HEK293 (cell line): ENCODE measurements around the gene GGA1.

Experiments used
- CTCF ChIA-PET: fragments of 350-600 bp; formaldehyde crosslinking; extraction: SDS; loops from one replicate; lab custom pipeline; 2021; ENCODE audit warnings: antibody characterized with exemption; lab: Yijun Ruan, JAX
- POLR2A ChIA-PET: fragments of 300-600 bp; formaldehyde crosslinking; extraction: SDS; loops from one replicate; lab custom pipeline; 2020; ENCODE audit warnings: antibody characterized with exemption, inconsistent platforms; lab: Yijun Ruan, JAX
- H3K27ac ChIP-seq: fragments of 200-500 bp; sonication (Bioruptor generic); 2 replicates; pipeline ENCODE4 v1.5.1; 2014; ENCODE audit warnings: low read depth, low read length, control low read depth, inconsistent platforms; ENCODE audit errors: extremely low read depth
- H3K36me3 ChIP-seq, 2 experiments: fragments of 200-500 bp in 1 of 2; sonication (Bioruptor generic) in 1 of 2; 1 replicate in 1 of 2; 2 replicates in 1 of 2; pipeline ENCODE4 v1.5.1; 2014 to 2017; ENCODE audit warnings: inconsistent platforms in 2 of 2, low read length in 2 of 2; ENCODE audit not compliant: control insufficient read depth in 2 of 2, insufficient read depth in 1 of 2
- H3K4me1 ChIP-seq: fragments of 200-500 bp; sonication (Bioruptor generic); 2 replicates; pipeline ENCODE4 v1.5.1; 2014; ENCODE audit warnings: mild to moderate bottlenecking, low read length, inconsistent platforms; ENCODE audit not compliant: control insufficient read depth, insufficient read depth
- H3K4me3 ChIP-seq: 2 replicates; pipeline ENCODE4 v1.5.1; 2011; ENCODE audit warnings: low read depth, mild to moderate bottlenecking, control low read depth, low read length, moderate library complexity
- H3K9me3 ChIP-seq: fragments of 200-500 bp; sonication (Bioruptor generic); 2 replicates; pipeline ENCODE4 v1.5.1; 2014; ENCODE audit warnings: low read depth, low read length, inconsistent platforms; ENCODE audit not compliant: control insufficient read depth, insufficient read depth
- GLI2 ChIP-seq: fragments of 450-650 bp; formaldehyde crosslinking; IDR thresholded peaks from 2 replicates; pipeline ENCODE4; 2017; ENCODE audit warnings: missing biosample characterization, missing genetic modification characterization, low read depth, borderline replicate concordance
- GLIS1 ChIP-seq: fragments of 450-650 bp; formaldehyde crosslinking; IDR thresholded peaks from 2 replicates; pipeline ENCODE4 v1.5.1; 2016; ENCODE audit warnings: missing biosample characterization, missing genetic modification characterization
- HIC1 ChIP-seq: fragments of 450-650 bp; formaldehyde crosslinking; IDR thresholded peaks from 2 replicates; pipeline ENCODE4 v1.5.1; 2016; ENCODE audit warnings: missing biosample characterization, missing genetic modification characterization
- KLF8 ChIP-seq: fragments of 450-650 bp; formaldehyde crosslinking; IDR thresholded peaks from 2 replicates; pipeline ENCODE4 v1.5.1; 2016; ENCODE audit warnings: missing biosample characterization, missing genetic modification characterization
- KLF9 ChIP-seq: fragments of 450-650 bp; formaldehyde crosslinking; IDR thresholded peaks from 2 replicates; pipeline ENCODE4 v1.5.1; 2016; ENCODE audit warnings: missing biosample characterization, missing genetic modification characterization, low read depth
- PATZ1 ChIP-seq: fragments of 450-650 bp; formaldehyde crosslinking; IDR thresholded peaks from 2 replicates; pipeline ENCODE4 v1.5.1; 2016; ENCODE audit warnings: missing biosample characterization, missing genetic modification characterization
- ZBTB44 ChIP-seq: fragments of 450-650 bp; IDR thresholded peaks from 2 replicates; pipeline ENCODE4 v1.5.1; 2018; ENCODE audit warnings: missing biosample characterization, mild to moderate bottlenecking, missing genetic modification characterization
- ZNF155 ChIP-seq: fragments of 450-650 bp; formaldehyde crosslinking; IDR thresholded peaks from 2 replicates; pipeline ENCODE4 v1.5.1; 2016; ENCODE audit warnings: missing biosample characterization, missing genetic modification characterization
- ZNF23 ChIP-seq: fragments of 450-650 bp; formaldehyde crosslinking; IDR thresholded peaks from 2 replicates; pipeline ENCODE4 v1.5.1; 2016; ENCODE audit warnings: missing biosample characterization, missing genetic modification characterization, borderline replicate concordance
- ZNF292 ChIP-seq: fragments of 450-650 bp; formaldehyde crosslinking; IDR thresholded peaks from 2 replicates; pipeline ENCODE4 v1.5.1; 2016; ENCODE audit warnings: low read depth, missing biosample characterization, missing genetic modification characterization, borderline replicate concordance
- ZNF354C ChIP-seq: fragments of 450-650 bp; formaldehyde crosslinking; IDR thresholded peaks from 2 replicates; pipeline ENCODE4 v1.5.1; 2016; ENCODE audit warnings: missing biosample characterization, missing genetic modification characterization, low read depth, borderline replicate concordance
- ZNF433 ChIP-seq: fragments of 450-650 bp; formaldehyde crosslinking; IDR thresholded peaks from 2 replicates; pipeline ENCODE4 v1.5.1; 2016; ENCODE audit warnings: missing biosample characterization, missing genetic modification characterization, low read depth
- ZNF626 ChIP-seq: fragments of 450-650 bp; sonication (Bioruptor Pico); formaldehyde crosslinking; IDR thresholded peaks from 2 replicates; pipeline ENCODE4 v1.5.1; 2018; ENCODE audit warnings: missing biosample characterization, missing genetic modification characterization, inconsistent platforms
- ZSCAN4 ChIP-seq: fragments of 450-650 bp; formaldehyde crosslinking; IDR thresholded peaks from 2 replicates; pipeline ENCODE4 v1.5.1; 2017; ENCODE audit warnings: missing biosample characterization, missing genetic modification characterization
- TF ChIP-seq, protein P1 (sequence below): fragments of 450-650 bp; formaldehyde crosslinking; conservative IDR thresholded peaks from 2 replicates; pipeline ENCODE4 v1.5.1; 2016; ENCODE audit warnings: low read depth, missing biosample characterization, missing genetic modification characterization
- TF ChIP-seq, protein P2 (sequence below): fragments of 450-650 bp; formaldehyde crosslinking; IDR thresholded peaks from 2 replicates; pipeline ENCODE4 v1.5.1; 2016; ENCODE audit warnings: missing biosample characterization, missing genetic modification characterization
- TF ChIP-seq, protein P3 (sequence below): fragments of 450-650 bp; formaldehyde crosslinking; IDR thresholded peaks from 2 replicates; pipeline ENCODE4 v1.5.1; 2016; ENCODE audit warnings: missing biosample characterization, missing genetic modification characterization

The GGA1 gene

DNA sequence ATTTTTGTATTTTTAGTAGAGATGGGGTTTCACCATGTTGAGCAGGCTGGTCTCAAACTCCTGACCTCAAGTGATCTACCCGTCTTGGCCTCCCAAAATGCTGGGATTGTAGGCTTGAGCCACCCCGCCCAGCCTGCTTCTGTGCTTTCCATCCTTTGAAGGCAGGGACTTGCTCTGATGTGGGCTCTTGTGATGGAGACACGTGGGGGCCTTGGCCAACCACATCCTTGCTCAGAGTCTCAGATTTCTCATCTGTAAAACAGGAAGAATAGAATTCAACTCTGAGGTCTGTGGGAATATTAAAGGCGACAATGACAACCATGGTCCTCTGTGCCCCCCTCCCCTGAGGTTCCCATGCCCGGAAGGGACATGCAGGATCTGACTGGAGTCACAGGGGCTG, 3.8 kb upstream of the GGA1 start (continued):
- TF ChIP-seq HIC1 (tag by site-specific recombination) (no peak), ZNF354C (tag by site-specific recombination) (no peak), ZSCAN4 (tag by site-specific recombination) (no peak), ZNF23 (tag by site-specific recombination) (no peak), ZNF433 (tag by site-specific recombination) (no peak)
- TF ChIP-seq, protein P1, sequence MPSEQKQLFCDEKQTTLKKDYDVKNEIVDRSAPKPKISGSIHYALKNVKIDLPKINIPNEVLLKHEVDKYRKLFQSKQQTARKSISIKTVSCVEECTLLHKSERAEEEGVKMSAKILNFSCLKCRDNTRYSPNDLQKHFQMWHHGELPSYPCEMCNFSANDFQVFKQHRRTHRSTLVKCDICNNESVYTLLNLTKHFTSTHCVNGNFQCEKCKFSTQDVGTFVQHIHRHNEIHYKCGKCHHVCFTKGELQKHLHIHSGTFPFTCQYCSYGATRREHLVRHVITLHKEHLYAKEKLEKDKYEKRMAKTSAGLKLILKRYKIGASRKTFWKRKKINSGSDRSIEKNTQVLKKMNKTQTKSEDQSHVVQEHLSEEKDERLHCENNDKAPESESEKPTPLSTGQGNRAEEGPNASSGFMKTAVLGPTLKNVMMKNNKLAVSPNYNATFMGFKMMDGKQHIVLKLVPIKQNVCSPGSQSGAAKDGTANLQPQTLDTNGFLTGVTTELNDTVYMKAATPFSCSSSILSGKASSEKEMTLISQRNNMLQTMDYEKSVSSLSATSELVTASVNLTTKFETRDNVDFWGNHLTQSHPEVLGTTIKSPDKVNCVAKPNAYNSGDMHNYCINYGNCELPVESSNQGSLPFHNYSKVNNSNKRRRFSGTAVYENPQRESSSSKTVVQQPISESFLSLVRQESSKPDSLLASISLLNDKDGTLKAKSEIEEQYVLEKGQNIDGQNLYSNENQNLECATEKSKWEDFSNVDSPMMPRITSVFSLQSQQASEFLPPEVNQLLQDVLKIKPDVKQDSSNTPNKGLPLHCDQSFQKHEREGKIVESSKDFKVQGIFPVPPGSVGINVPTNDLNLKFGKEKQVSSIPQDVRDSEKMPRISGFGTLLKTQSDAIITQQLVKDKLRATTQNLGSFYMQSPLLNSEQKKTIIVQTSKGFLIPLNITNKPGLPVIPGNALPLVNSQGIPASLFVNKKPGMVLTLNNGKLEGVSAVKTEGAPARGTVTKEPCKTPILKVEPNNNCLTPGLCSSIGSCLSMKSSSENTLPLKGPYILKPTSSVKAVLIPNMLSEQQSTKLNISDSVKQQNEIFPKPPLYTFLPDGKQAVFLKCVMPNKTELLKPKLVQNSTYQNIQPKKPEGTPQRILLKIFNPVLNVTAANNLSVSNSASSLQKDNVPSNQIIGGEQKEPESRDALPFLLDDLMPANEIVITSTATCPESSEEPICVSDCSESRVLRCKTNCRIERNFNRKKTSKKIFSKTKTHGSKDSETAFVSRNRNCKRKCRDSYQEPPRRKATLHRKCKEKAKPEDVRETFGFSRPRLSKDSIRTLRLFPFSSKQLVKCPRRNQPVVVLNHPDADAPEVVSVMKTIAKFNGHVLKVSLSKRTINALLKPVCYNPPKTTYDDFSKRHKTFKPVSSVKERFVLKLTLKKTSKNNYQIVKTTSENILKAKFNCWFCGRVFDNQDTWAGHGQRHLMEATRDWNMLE = no peak
- TF ChIP-seq, protein P2, sequence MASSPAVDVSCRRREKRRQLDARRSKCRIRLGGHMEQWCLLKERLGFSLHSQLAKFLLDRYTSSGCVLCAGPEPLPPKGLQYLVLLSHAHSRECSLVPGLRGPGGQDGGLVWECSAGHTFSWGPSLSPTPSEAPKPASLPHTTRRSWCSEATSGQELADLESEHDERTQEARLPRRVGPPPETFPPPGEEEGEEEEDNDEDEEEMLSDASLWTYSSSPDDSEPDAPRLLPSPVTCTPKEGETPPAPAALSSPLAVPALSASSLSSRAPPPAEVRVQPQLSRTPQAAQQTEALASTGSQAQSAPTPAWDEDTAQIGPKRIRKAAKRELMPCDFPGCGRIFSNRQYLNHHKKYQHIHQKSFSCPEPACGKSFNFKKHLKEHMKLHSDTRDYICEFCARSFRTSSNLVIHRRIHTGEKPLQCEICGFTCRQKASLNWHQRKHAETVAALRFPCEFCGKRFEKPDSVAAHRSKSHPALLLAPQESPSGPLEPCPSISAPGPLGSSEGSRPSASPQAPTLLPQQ (tag by site-specific recombination) = no peak
- TF ChIP-seq, protein P3, sequence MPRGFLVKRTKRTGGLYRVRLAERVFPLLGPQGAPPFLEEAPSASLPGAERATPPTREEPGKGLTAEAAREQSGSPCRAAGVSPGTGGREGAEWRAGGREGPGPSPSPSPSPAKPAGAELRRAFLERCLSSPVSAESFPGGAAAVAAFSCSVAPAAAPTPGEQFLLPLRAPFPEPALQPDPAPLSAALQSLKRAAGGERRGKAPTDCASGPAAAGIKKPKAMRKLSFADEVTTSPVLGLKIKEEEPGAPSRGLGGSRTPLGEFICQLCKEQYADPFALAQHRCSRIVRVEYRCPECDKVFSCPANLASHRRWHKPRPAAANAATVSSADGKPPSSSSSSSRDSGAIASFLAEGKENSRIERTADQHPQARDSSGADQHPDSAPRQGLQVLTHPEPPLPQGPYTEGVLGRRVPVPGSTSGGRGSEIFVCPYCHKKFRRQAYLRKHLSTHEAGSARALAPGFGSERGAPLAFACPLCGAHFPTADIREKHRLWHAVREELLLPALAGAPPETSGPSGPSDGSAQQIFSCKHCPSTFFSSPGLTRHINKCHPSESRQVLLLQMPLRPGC (tag by site-specific recombination) = no peak

GRCh38 chr22:37607010-37607934, 1.4 kb upstream of the GGA1 start:
- no peaks in the 10 kb centered on the region for H3K9me3 ChIP-seq
- ChIA-PET POLR2A (interaction anchor here (0.5 to 3.3 kb wide), 37 partner anchors 10 to 408 kb away, joined by 3 to 35 read pairs (median 6); partner anchors contain the start of genes ANKRD54, GCAT, LGALS1 and NOL12), CTCF (interaction anchor here (0.5 to 5.6 kb wide), 68 partner anchors 8 to 1845 kb away, joined by 3 to 60 read pairs (median 4); partner anchors contain the start of genes GCAT, NOL12, PDXP and PLA2G6)
- peak overlapping the region; percentile 32; the same call in 1 of the 2 replicates for H3K27ac ChIP-seq
- peaks cover 8% of the 10 kb centered on the region for H3K4me1 ChIP-seq
- peaks cover 0 to 3% of the 10 kb centered on the region in 2 experiments; a peak in 2 of 3 replicates for H3K36me3 ChIP-seq
- peak overlapping the region; percentile 39 for H3K4me3 ChIP-seq
- peak; percentile 45; the same call in 1 of the 2 replicates for TF ChIP-seq ZBTB44
- TF ChIP-seq ZNF292 (tag by site-specific recombination) = no peak
- TF ChIP-seq ZNF626 = no peak
- no peak for TF ChIP-seq ZNF155
- no peak for TF ChIP-seq PATZ1 (tag by site-specific recombination)
- no peak for TF ChIP-seq KLF9 (tag by site-specific recombination)
- peak; percentile 55 for TF ChIP-seq KLF8
- TF ChIP-seq GLI2 = no peak
- TF ChIP-seq GLIS1 (tag by site-specific recombination) = peak; percentile 59
